Stimulated activated naive CD8-positive, alpha-beta T cell treated with anti-CD3 and anti-CD28 coated beads, Interleukin-15, amount 100 ng/mL, for 72 hours (primary cell): ENCODE data around the gene MED12.
A peak's percentile ranks its signal among the peaks of the same experiment; 100 is the strongest.

ENCODE experiments used
- ATAC-seq: fragments of 150-1000 bp; cut with Tn5 transposase; 2 replicates; pipeline ENCODE4 v1.10.0; 2021; ENCODE audit warnings: mild to moderate bottlenecking, moderate library complexity
- DNase-seq, 2 donors: peaks; one replicate each; pipeline ENCODE4 v3.0.0; 2021 to 2022
- H3K27ac Mint-ChIP-seq, 2 donors: one replicate each; pipeline ENCODE4 v1.8.0; 2022; ENCODE audit warnings: mild to moderate bottlenecking in 2 of 2, mixed read lengths in 2 of 2, moderate library complexity in 2 of 2
- H3K27me3 Mint-ChIP-seq: one replicate; pipeline ENCODE4 v1.8.0; 2022; ENCODE audit warnings: mixed read lengths
- H3K4me1 Mint-ChIP-seq: one replicate; pipeline ENCODE4 v1.8.0; 2022; ENCODE audit warnings: mild to moderate bottlenecking, mixed read lengths
- H3K4me3 Mint-ChIP-seq, 2 donors: one replicate each; pipeline ENCODE4 v1.8.0; 2022; ENCODE audit warnings: mild to moderate bottlenecking in 2 of 2, mixed read lengths in 2 of 2, moderate library complexity in 1 of 2
- H3K9me3 Mint-ChIP-seq, 2 donors: one replicate each; pipeline ENCODE4 v1.8.0; 2022; ENCODE audit warnings: mixed read lengths in 2 of 2

Gene MED12

GRCh38 chrX:71100581-71101505 lies 17.6 kb upstream of the MED12 start:
- Mint-ChIP-seq H3K27ac (peak overlapping the region; percentile 12 to 13), H3K4me3 (peak overlapping the region in 1 of 2 donors; percentile 26), H3K4me1 (peaks cover 82% of the 10 kb centered on the region), H3K9me3 (no peaks in the 10 kb centered on the region), H3K27me3 (no peaks in the 10 kb centered on the region)
- ATAC-seq: peak; percentile 29
- DNase-seq: no peak

- DNase-seq: no peak
- Mint-ChIP-seq H3K9me3 (no peaks in the 10 kb centered on the region), H3K4me3 (no peak overlapping the region), H3K27ac (peak overlapping the region in 1 of 2 donors; percentile 27), H3K27me3 (no peaks in the 10 kb centered on the region), H3K4me1 (peaks cover 91% of the 10 kb centered on the region)
- ATAC-seq: no peak
Measured at GRCh38 chrX:71102292-71102691, 16.1 kb upstream of the MED12 start.

GRCh38 chrX:71103110-71103983 lies 15.0 kb upstream of the MED12 start:
- peak; percentile 64 for ATAC-seq
- H3K4me3 Mint-ChIP-seq: peak overlapping the region; percentile 83 to 92
- H3K4me1 Mint-ChIP-seq: peaks cover 95% of the 10 kb centered on the region
- peak overlapping the region; percentile 92 to 96 for H3K27ac Mint-ChIP-seq
- no peaks in the 10 kb centered on the region for H3K9me3 Mint-ChIP-seq
- peak in 1 of 2 donors; percentile 49 for DNase-seq
- H3K27me3 Mint-ChIP-seq: no peaks in the 10 kb centered on the region

- H3K4me1 Mint-ChIP-seq: peaks cover 78% of the 10 kb centered on the region
- DNase-seq (no peak), ATAC-seq (no peak)
- H3K4me3 Mint-ChIP-seq: peak overlapping the region; percentile 95 to 98
- H3K27me3 Mint-ChIP-seq: no peaks in the 10 kb centered on the region
- H3K27ac Mint-ChIP-seq: peak overlapping the region in 1 of 2 donors; percentile 52
- no peaks in the 10 kb centered on the region for H3K9me3 Mint-ChIP-seq
Measured at GRCh38 chrX:71105628-71106027, 12.8 kb upstream of the MED12 start.

GRCh38 chrX:71106427-71106826 lies 12.0 kb upstream of the MED12 start, which contains the start of gene CXorf65:
CXorf65 (minus strand) TSS chrX:71106740; CDS start chrX:71106556, 184 bp downstream.
- ATAC-seq (peak; percentile 65), DNase-seq (peak in 1 of 2 donors; percentile 41)
- peaks cover 70% of the 10 kb centered on the region for H3K4me1 Mint-ChIP-seq
- no peaks in the 10 kb centered on the region for H3K27me3 Mint-ChIP-seq
- H3K27ac Mint-ChIP-seq: peak within 1 kb of the TSS; percentile 74
- peak within 1 kb of the TSS; percentile 95 to 98 for H3K4me3 Mint-ChIP-seq
- H3K9me3 Mint-ChIP-seq: no peaks in the 10 kb centered on the region

GRCh38 chrX:71107245-71107644 lies 11.2 kb upstream of the MED12 start:
- peaks cover 67% of the 10 kb centered on the region for H3K4me1 Mint-ChIP-seq

GRCh38 chrX:71107762-71108360 lies 10.5 kb upstream of the MED12 start:
- no peaks in the 10 kb centered on the region for H3K27me3 Mint-ChIP-seq
- peak overlapping the region; percentile 57 to 74 for H3K27ac Mint-ChIP-seq
- ATAC-seq (no peak), DNase-seq (no peak)
- no peaks in the 10 kb centered on the region for H3K9me3 Mint-ChIP-seq
- peaks cover 67% of the 10 kb centered on the region for H3K4me1 Mint-ChIP-seq
- peak overlapping the region; percentile 95 to 98 for H3K4me3 Mint-ChIP-seq

More at GRCh38 chrX:71107245-71107644, 11.2 kb upstream of the MED12 start:
- Mint-ChIP-seq H3K27ac (no peak overlapping the region), H3K4me3 (peak overlapping the region; percentile 95 to 98), H3K27me3 (no peaks in the 10 kb centered on the region), H3K9me3 (no peaks in the 10 kb centered on the region)
- DNase-seq (no peak), ATAC-seq (no peak)

- ATAC-seq: no peak
- peak overlapping the region; percentile 95 to 98 for H3K4me3 Mint-ChIP-seq
- H3K9me3 Mint-ChIP-seq: no peaks in the 10 kb centered on the region
- H3K27ac Mint-ChIP-seq: peak overlapping the region; percentile 65 to 90
- no peak for DNase-seq
- H3K27me3 Mint-ChIP-seq: no peaks in the 10 kb centered on the region
- H3K4me1 Mint-ChIP-seq: peaks cover 63% of the 10 kb centered on the region
Measured at GRCh38 chrX:71109051-71109450, 9.3 kb upstream of the MED12 start.

- DNase-seq: peak; percentile 56 to 76
- peak; percentile 95 for ATAC-seq
- no peaks in the 10 kb centered on the region for H3K9me3 Mint-ChIP-seq
- H3K4me3 Mint-ChIP-seq: peak within 1 kb of the TSS; percentile 95 to 98
- no peaks in the 10 kb centered on the region for H3K27me3 Mint-ChIP-seq
- peak within 1 kb of the TSS; percentile 98 for H3K27ac Mint-ChIP-seq
- H3K4me1 Mint-ChIP-seq: peaks cover 44% of the 10 kb centered on the region
Measured at GRCh38 chrX:71111141-71111843, 7.1 kb upstream of the MED12 start, which contains the start of gene IL2RG. IL2RG (minus strand) TSS chrX:71111577; CDS start chrX:71111539, 38 bp downstream.

GRCh38 chrX:71111921-71112431 lies 6.4 kb upstream of the MED12 start:
- Mint-ChIP-seq H3K9me3 (no peaks in the 10 kb centered on the region), H3K4me1 (peaks cover 37% of the 10 kb centered on the region), H3K27me3 (no peaks in the 10 kb centered on the region), H3K27ac (peak overlapping the region; percentile 98), H3K4me3 (peak overlapping the region; percentile 95 to 98)
- ATAC-seq: peak; percentile 52
- DNase-seq: peak in 1 of 2 donors; percentile 17

- Mint-ChIP-seq H3K9me3 (no peaks in the 10 kb centered on the region), H3K4me1 (peaks cover 39% of the 10 kb centered on the region), H3K4me3 (peak overlapping the region; percentile 24 to 85), H3K27ac (no peak overlapping the region), H3K27me3 (no peaks in the 10 kb centered on the region)
- DNase-seq: no peak
- no peak for ATAC-seq
Measured at GRCh38 chrX:71117358-71117757, 1.0 kb upstream of the MED12 start.

- ATAC-seq (peak; percentile 27), DNase-seq (no peak)
- Mint-ChIP-seq H3K4me3 (peak overlapping the region; percentile 85 to 96), H3K9me3 (no peaks in the 10 kb centered on the region), H3K27ac (peak overlapping the region; percentile 12 to 88), H3K27me3 (no peaks in the 10 kb centered on the region), H3K4me1 (peaks cover 26% of the 10 kb centered on the region)
Measured at GRCh38 chrX:71118985-71119535, 664 bp downstream of the MED12 start.

GRCh38 chrX:71128166-71128833 lies 9.9 kb downstream of the MED12 start:
- H3K4me3 Mint-ChIP-seq: no peak overlapping the region
- no peak for ATAC-seq
- no peaks in the 10 kb centered on the region for H3K27me3 Mint-ChIP-seq
- H3K9me3 Mint-ChIP-seq: no peaks in the 10 kb centered on the region
- peak overlapping the region in 1 of 2 donors; percentile 21 for H3K27ac Mint-ChIP-seq
- DNase-seq: no peak
- H3K4me1 Mint-ChIP-seq: peaks cover 21% of the 10 kb centered on the region
